HG03469 (cell line): Measurements from ENCODE around the gene DOCK4.

Source experiments
- ATAC-seq: cut with Tn5 transposase; IDR thresholded peaks from one replicate; pipeline ENCODE4 v1.9.1; 2021; ENCODE audit warnings: mild to moderate bottlenecking, moderate library complexity, moderate number of reproducible peaks; ENCODE audit not compliant: unreplicated experiment

DOCK4 gene

DNA sequence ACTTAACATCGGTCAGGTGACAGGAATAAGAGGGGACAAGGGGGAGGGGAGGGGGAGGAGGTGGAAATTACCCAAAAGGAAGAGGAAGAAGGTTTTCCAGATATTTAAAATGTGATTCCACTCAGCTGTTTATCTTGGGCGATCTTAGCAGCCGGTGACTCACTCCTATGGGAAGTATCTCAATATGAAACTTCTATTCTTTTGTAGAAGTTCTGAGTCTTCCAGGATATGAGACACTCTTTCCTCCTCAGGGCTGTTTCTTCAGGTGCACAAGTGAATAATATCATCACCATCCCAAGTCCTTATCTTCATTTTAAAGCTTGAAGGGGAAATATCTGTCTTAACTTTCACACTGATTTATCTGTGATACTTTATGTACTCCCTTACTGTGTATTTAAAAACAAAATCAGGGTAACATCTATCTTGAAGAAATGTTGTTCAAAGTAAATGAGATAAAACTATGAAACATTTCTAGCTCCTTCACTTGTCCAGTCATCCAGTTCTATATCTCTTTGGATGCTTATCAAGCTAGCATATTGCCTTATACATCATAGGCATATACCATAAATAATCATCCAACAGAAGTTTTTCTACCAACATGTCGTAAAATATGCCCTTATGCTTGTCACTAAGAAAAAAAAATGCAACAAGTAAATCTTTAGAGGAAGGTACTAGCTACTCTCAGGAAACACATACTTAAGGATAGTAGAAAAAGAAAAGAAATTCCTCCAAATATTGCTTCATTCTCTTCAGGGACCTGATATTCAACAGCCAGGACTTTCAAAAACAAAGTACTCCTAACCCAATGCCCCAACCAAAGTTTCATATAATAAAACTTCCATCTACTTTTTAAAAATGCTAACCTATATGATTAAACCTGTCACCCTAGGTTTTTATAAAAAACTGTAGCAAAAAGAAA is 13.7 kb downstream of the DOCK4 start:
- no peak for ATAC-seq

- ATAC-seq = no peak
These were observed 16.1 kb downstream of the DOCK4 start for GRCh38 chr7:112190120-112190519.

GRCh38 chr7:112189691-112190090 is 16.5 kb downstream of the DOCK4 start:
- ATAC-seq = no peak

GRCh38 chr7:112188257-112188656 is 17.9 kb downstream of the DOCK4 start:
- no peak for ATAC-seq

DNA sequence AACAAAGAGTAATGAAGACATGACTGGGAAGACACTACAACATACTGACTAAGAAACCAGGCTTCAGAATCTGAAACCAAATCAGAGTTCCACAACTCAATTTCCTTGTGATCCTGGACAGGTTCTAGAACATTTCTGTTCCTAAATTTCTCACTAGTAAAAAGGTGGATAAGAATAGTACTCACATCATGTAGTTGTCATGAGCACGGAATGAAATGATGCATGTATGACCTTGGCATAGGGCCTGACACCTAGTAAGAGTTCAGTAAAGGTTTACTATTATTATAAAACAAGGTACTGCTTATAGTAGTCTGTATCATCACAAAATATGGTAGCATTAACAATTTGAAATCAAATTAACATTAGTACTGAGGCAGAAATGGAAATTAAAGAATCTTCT is 19.9 kb downstream of the DOCK4 start:
- ATAC-seq = no peak

GRCh38 chr7:112185005-112185834 is 21.0 kb downstream of the DOCK4 start:
- no peak for ATAC-seq

DNA sequence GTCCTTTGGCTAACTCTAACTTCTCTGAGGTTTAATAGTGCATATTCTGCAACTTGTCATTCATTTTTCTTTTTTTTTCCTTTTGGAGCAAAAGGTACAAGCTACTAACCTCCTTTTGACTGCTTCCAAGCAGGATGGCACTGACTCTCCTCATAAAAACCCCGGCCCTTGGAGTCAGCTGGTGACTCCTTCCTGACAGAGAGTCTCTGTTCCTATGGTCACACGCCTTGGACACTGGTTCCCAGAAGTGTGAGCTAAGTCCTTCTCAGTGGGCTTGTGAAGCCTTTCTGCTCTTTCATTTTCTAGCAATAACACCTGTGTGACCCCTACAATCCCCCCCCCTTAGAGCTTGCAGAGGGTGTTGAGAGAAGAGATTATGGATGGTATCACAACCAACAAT is 21.7 kb downstream of the DOCK4 start:
- no peak for ATAC-seq

- no peak for ATAC-seq
These were observed 22.9 kb downstream of the DOCK4 start for GRCh38 chr7:112183266-112183665.

- no peak for ATAC-seq
These were observed 23.4 kb downstream of the DOCK4 start for GRCh38 chr7:112182749-112183148.

- ATAC-seq = no peak
These were observed 26.0 kb downstream of the DOCK4 start for GRCh38 chr7:112180223-112180622.

DNA sequence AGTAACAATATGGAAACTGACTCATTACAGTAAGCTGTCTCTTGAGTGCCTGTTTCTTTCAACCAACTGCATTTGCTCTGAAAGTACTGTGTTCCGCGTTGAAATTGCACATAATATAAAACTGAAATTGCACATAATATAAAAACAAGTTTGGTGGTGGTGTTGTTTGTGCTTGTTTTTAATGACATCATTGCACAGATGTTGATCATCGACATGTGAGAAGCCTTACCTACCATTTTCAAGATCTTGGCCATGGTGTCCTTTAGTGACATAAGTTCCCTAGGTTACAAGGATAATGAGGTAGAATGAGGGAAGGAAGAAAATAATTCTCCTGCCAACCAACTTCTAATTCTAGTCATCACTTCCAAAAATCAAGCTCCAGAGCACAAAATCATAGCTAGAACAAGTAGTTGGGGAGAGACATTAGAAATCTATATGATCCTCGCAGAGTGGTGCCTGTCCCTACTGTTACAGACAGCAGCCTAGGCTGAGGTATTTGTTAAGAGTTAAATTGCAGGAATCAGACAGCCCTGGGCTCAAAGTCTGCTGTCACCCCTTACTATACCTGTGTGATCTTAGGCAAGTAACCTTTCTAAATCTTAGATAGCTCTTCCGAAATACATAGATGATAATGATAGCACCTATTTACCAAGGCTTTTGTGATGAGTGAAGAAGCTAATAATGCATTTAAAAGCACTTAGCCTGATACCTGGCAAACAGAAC is 29.3 kb downstream of the DOCK4 start:
- no peak for ATAC-seq

DNA sequence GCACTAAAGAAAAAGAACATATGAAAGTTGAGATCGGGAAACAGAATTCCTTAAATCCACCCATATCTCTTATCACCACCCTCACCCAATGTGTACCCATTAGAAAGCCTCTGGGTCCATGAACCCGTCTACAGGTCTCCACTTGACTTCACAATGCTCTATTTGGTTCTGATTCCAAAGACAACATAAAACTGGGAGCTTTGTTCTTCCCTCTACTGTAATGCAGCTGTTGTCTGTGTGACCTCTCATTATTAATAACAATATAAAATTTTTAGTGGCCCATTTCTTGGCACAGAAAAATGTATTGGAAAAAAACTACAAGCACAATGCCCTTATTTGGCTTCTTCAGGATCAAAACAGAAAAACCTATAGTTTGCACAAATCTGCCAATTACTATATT is 30.0 kb downstream of the DOCK4 start:
- ATAC-seq = no peak

DNA sequence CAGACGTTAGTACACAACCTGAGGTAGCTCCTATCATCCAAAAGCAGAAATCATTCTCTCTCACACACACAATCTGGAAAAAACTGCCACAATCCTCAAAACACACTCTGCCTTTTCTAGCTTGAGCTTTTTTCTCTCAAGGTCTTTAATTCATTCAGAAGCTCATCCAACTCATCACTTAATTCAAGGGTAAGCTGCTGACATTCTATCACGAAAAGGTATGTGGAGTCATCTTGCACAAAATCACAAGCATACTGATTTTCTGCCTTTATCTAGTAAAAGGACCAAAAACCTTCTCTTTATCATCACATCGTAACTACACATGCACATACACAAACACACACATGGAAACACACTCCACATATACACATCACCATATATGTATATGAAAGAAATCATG is 32.0 kb downstream of the DOCK4 start:
- no peak for ATAC-seq

DNA sequence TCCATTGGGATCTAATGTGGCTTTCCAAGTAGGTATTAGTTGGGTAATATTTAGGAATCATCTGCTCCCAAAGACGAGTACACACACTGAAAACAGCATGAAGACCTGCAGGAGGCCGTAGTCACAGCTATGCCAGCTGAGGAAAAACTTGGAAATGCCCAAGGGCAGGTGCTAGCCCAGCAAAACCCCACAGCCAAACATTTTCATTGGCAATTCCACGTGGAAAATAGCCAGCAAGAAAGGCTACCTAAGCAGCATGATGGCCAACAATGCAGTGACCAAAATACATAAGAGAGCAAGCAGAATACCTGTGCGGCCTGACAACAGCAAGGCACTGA is 32.7 kb downstream of the DOCK4 start:
- no peak for ATAC-seq

DNA sequence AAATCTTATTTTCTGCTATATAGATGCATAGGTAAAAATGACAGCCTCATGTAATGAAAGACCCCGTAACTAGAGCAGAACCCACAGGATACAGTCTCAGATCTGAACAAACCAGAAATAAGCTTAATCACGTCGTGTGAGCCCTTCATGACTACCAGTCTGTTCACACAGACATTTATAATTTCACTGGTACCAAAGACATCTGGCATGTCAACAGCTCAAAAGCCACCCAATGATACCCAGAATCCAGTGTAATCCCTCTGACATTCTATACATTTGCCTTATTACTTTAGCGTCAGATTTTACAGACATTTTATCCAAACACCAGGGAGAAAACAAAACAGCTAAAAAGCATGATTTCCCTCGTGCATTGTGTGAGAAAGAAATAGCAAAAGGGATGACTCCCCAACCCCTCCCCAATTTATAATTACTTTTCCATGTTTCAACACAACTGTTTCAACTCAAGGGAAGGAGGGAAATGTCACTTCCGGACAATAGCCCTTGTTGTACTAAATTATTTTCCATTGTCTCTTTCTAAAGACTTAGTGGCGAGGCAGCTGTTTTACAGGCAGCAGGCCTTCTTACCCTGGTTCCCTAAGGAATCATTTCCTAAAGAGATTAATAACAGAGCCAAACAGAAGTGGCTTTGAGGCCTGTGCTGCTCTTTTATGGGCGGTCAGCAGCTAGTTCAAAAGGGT is 33.2 kb downstream of the DOCK4 start:
- ATAC-seq = no peak

DNA sequence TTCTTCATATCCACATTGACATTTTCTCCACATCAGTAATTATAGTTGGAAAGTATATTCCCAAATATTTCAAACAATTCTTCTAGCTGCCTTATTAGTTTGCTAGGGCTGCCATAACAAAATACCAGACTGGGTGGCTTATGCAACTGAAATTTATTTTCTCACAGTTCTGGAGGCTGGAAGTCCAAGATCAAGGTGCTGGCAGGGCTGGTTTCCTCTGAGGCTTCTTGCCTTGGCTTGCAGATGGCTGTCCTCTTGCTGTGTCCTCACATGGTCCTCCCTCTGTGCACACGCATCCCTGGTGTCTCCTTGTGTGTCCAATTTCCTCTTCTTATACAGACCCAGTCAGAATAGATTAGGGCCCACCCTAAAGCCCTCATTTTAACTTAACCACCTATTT is 34.5 kb downstream of the DOCK4 start:
- ATAC-seq = no peak

DNA sequence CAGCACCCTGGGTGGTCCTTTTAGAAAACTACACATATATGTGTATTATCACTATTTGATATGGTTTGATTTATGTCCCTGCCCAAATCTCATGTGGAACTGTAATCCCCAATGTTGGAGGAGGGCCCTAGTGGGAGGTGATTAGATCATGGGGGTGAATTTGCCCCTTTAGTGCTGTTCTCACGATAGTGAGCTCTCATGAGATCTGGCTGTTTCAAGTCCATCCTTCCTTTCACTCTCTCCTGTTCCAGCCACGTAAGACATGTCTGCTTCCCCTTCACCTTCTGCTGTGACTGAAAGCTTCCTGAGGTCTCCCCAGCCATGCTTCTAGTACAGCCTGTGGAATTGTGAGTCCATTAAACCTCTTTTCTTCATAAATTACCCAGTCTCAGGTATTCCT is 37.3 kb downstream of the DOCK4 start:
- no peak for ATAC-seq

DNA sequence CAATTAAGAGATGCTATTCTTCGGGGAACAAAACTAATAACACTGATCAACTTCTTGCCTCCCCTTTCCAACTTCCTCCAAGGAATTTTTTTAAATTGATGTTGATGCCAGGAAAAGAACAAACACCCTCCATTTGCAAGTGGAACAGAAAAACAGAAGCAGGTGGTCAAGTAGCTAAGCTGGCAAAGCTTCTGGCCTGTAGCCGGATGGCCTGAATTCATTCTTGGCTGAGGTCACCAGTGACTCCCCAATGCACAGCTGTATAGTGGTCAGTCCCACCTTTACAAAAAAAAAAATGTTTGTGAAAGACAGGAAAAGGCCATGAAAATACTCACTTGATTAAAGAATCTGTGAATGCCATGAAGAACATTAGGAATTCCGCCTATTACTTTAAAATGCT is 39.1 kb downstream of the DOCK4 start:
- no peak for ATAC-seq

GRCh38 chr7:112162784-112163506 is 43.3 kb downstream of the DOCK4 start:
- no peak for ATAC-seq

GRCh38 chr7:112162142-112162766 is 43.9 kb downstream of the DOCK4 start:
- no peak for ATAC-seq
